Skeletal muscle tissue (tissue), 4 donors: ENCODE data around the gene ADCY2. TPM values are rescaled to one million over a fixed set of nuclear protein-coding genes. Genes with fewer than 3 reads are reported as not detected.
A peak's percentile ranks its signal among the peaks of the same experiment; 100 is the strongest.

Source experiments
- H3K27ac ChIP-seq: one replicate; pipeline ENCODE4 v1.7.0; 2013; ENCODE audit warnings: mild to moderate bottlenecking, low read depth, low read length, inconsistent platforms
- H3K27me3 ChIP-seq, 3 donors: one replicate each; pipeline ENCODE4 v1.7.0; 2013; ENCODE audit warnings: low read length in 3 of 3; ENCODE audit not compliant: control insufficient read depth in 3 of 3, insufficient read depth in 3 of 3
- H3K36me3 ChIP-seq, 3 donors: one replicate each; pipeline ENCODE4 v1.7.0; 2013; ENCODE audit warnings: low read length in 3 of 3; ENCODE audit not compliant: control insufficient read depth in 3 of 3, insufficient read depth in 3 of 3
- H3K4me1 ChIP-seq, 3 donors: one replicate each; pipeline ENCODE4 v1.7.0; 2013; ENCODE audit warnings: low read length in 3 of 3, mild to moderate bottlenecking in 3 of 3; ENCODE audit not compliant: control insufficient read depth in 3 of 3, insufficient read depth in 3 of 3
- H3K4me3 ChIP-seq, 3 donors: one replicate each; pipeline ENCODE4 v1.7.0; 2013; ENCODE audit warnings: low read length in 3 of 3
- H3K9ac ChIP-seq, 3 donors: one replicate each; pipeline ENCODE4 v1.7.0; 2013; ENCODE audit warnings: low read length in 3 of 3, mild to moderate bottlenecking in 3 of 3, moderate library complexity in 2 of 3, low read depth in 1 of 3
- H3K9me3 ChIP-seq, 3 donors: one replicate each; pipeline ENCODE4 v1.7.0; 2013; ENCODE audit warnings: low read length in 3 of 3; ENCODE audit not compliant: control insufficient read depth in 3 of 3
- total RNA-seq: library from RNA; depleted of rRNA; stranded (reverse); fragments of >200 nt; gene quantifications from one replicate; pipeline ENCODE4 v1.2.3, GENCODE V29; 2014
- donor health status: Osteomylitis.

ADCY2 gene
- total RNA-seq, 1 donor from 2014 or later = 27.7 TPM

GRCh38 chr5:7857926-7858632 is 462.1 kb downstream of the ADCY2 start:
- H3K9me3 ChIP-seq = no peaks in the 10 kb centered on the region
- H3K4me3 ChIP-seq = no peak overlapping the region
- peaks cover 25 to 28% (median 28%) of the 10 kb centered on the region in 3 donors for H3K36me3 ChIP-seq
- no peaks in the 10 kb centered on the region for H3K4me1 ChIP-seq
- no peak overlapping the region for H3K27ac ChIP-seq
- no peak overlapping the region for H3K9ac ChIP-seq
- no peaks in the 10 kb centered on the region for H3K27me3 ChIP-seq

- Histone ChIP-seq H3K4me1 (peaks cover 12 to 27% (median 18%) of the 10 kb centered on the region in 3 donors), H3K27ac (no peak overlapping the region), H3K9me3 (no peaks in the 10 kb centered on the region), H3K36me3 (peaks cover 12 to 23% (median 15%) of the 10 kb centered on the region in 3 donors), H3K27me3 (no peaks in the 10 kb centered on the region), H3K9ac (no peak overlapping the region), H3K4me3 (no peak overlapping the region)
These were observed 470.3 kb downstream of the ADCY2 start for GRCh38 chr5:7866196-7866595.

GRCh38 chr5:7867260-7867659 is 471.3 kb downstream of the ADCY2 start:
- H3K9me3 ChIP-seq = no peaks in the 10 kb centered on the region
- H3K4me1 ChIP-seq = peaks cover 12 to 33% (median 21%) of the 10 kb centered on the region in 3 donors
- no peak overlapping the region for H3K9ac ChIP-seq
- no peak overlapping the region for H3K27ac ChIP-seq
- peaks cover 4 to 19% (median 7%) of the 10 kb centered on the region in 3 donors for H3K36me3 ChIP-seq
- H3K4me3 ChIP-seq = peak overlapping the region in 1 of 3 donors; percentile 85
- no peaks in the 10 kb centered on the region for H3K27me3 ChIP-seq

GRCh38 chr5:7868427-7868772 is 472.5 kb downstream of the ADCY2 start:
- peak overlapping the region; percentile 81 to 94 (median 85) for H3K4me3 ChIP-seq
- H3K9ac ChIP-seq = peak overlapping the region; percentile 81 to 91 (median 88)
- H3K4me1 ChIP-seq = peaks cover 12 to 33% (median 21%) of the 10 kb centered on the region in 3 donors
- H3K36me3 ChIP-seq = peaks cover 0 to 13% (median 0%) of the 10 kb centered on the region in 3 donors
- H3K9me3 ChIP-seq = no peaks in the 10 kb centered on the region
- no peaks in the 10 kb centered on the region for H3K27me3 ChIP-seq
- H3K27ac ChIP-seq = peak overlapping the region; percentile 79

- Histone ChIP-seq H3K36me3 (peaks cover 0 to 13% (median 0%) of the 10 kb centered on the region in 3 donors), H3K27ac (peak within 1 kb of the TSS; percentile 79), H3K4me1 (peaks cover 12 to 33% (median 21%) of the 10 kb centered on the region in 3 donors), H3K9ac (peak within 1 kb of the TSS; percentile 82 to 91 (median 88)), H3K27me3 (no peaks in the 10 kb centered on the region), H3K4me3 (peak within 1 kb of the TSS; percentile 81 to 94 (median 85)), H3K9me3 (no peaks in the 10 kb centered on the region)
These were observed 473.0 kb downstream of the ADCY2 start, which contains the start of the genes FASTKD3 and MTRR for GRCh38 chr5:7868773-7869473. FASTKD3 (minus strand) TSS chr5:7869031; CDS start chr5:7868083, 948 bp downstream. MTRR (plus strand) TSS chr5:7869148; CDS start chr5:7870795, 1,647 bp downstream.

- H3K4me1 ChIP-seq = peaks cover 12 to 33% (median 21%) of the 10 kb centered on the region in 3 donors
These were observed 473.7 kb downstream of the ADCY2 start for GRCh38 chr5:7869474-7870136.

GRCh38 chr5:7871653-7872052 is 475.7 kb downstream of the ADCY2 start:
- Histone ChIP-seq H3K27me3 (no peaks in the 10 kb centered on the region), H3K36me3 (peaks cover 7 to 20% (median 15%) of the 10 kb centered on the region in 3 donors), H3K4me3 (no peak overlapping the region), H3K9ac (peak overlapping the region in 1 of 3 donors; percentile 4), H3K27ac (no peak overlapping the region), H3K4me1 (peaks cover 12 to 33% (median 21%) of the 10 kb centered on the region in 3 donors), H3K9me3 (no peaks in the 10 kb centered on the region)

More at GRCh38 chr5:7869474-7870136, 473.7 kb downstream of the ADCY2 start:
- peaks cover 0 to 12% (median 0%) of the 10 kb centered on the region in 3 donors for H3K36me3 ChIP-seq
- peak overlapping the region; percentile 81 to 94 (median 85) for H3K4me3 ChIP-seq
- H3K9ac ChIP-seq = peak overlapping the region; percentile 82 to 91 (median 88)
- no peaks in the 10 kb centered on the region for H3K9me3 ChIP-seq
- H3K27me3 ChIP-seq = no peaks in the 10 kb centered on the region
- H3K27ac ChIP-seq = peak overlapping the region; percentile 79

- no peaks in the 10 kb centered on the region for H3K27me3 ChIP-seq
- H3K9me3 ChIP-seq = no peaks in the 10 kb centered on the region
- H3K36me3 ChIP-seq = peaks cover 11 to 28% (median 22%) of the 10 kb centered on the region in 3 donors
- H3K9ac ChIP-seq = peak overlapping the region in 1 of 3 donors; percentile 12
- H3K4me3 ChIP-seq = no peak overlapping the region
- H3K4me1 ChIP-seq = peaks cover 11 to 28% (median 16%) of the 10 kb centered on the region in 3 donors
- no peak overlapping the region for H3K27ac ChIP-seq
These were observed 476.7 kb downstream of the ADCY2 start for GRCh38 chr5:7872517-7873130.

GRCh38 chr5:7873216-7873615 is 477.3 kb downstream of the ADCY2 start:
- Histone ChIP-seq H3K27ac (no peak overlapping the region), H3K36me3 (peaks cover 17 to 34% (median 27%) of the 10 kb centered on the region in 3 donors), H3K4me1 (peaks cover 8 to 24% (median 12%) of the 10 kb centered on the region in 3 donors)

More at GRCh38 chr5:7873216-7873615, 477.3 kb downstream of the ADCY2 start:
- no peaks in the 10 kb centered on the region for H3K27me3 ChIP-seq
- H3K4me3 ChIP-seq = no peak overlapping the region
- H3K9ac ChIP-seq = no peak overlapping the region
- no peaks in the 10 kb centered on the region for H3K9me3 ChIP-seq
